Esophagus (tissue), 2 donors: ENCODE data around the gene MTFR1L. TPM values are rescaled to one million over a fixed set of nuclear protein-coding genes. Genes with fewer than 3 reads are reported as not detected.

ENCODE experiments used
- H3K27ac ChIP-seq, 2 donors: one replicate each; pipeline ENCODE4 v1.5.1; 2013; ENCODE audit warnings: low read depth in 2 of 2, mild to moderate bottlenecking in 2 of 2, inconsistent platforms in 1 of 2, low read length in 1 of 2, moderate library complexity in 1 of 2
- H3K27me3 ChIP-seq, 2 donors: one replicate each; pipeline ENCODE4 v1.6.1; 2013; ENCODE audit warnings: low read length in 2 of 2, control low read depth in 1 of 2, mild to moderate bottlenecking in 1 of 2; ENCODE audit not compliant: insufficient read depth in 2 of 2, control insufficient read depth in 1 of 2
- H3K36me3 ChIP-seq, 2 donors: one replicate each; pipeline ENCODE4 v1.6.1; 2013; ENCODE audit warnings: low read length in 1 of 2; ENCODE audit not compliant: control insufficient read depth in 2 of 2, insufficient read depth in 2 of 2
- H3K4me1 ChIP-seq, 2 donors: one replicate each; pipeline ENCODE4 v1.6.1; 2013; ENCODE audit warnings: low read length in 1 of 2; ENCODE audit not compliant: control insufficient read depth in 2 of 2, insufficient read depth in 2 of 2
- H3K4me3 ChIP-seq, 2 donors: one replicate each; pipeline ENCODE4 v1.5.1; 2013; ENCODE audit warnings: low read length in 2 of 2, mild to moderate bottlenecking in 2 of 2, low read depth in 1 of 2, moderate library complexity in 1 of 2
- H3K9me3 ChIP-seq, 2 donors: one replicate each; pipeline ENCODE4 v1.6.1; 2013; ENCODE audit warnings: mild to moderate bottlenecking in 2 of 2, low read depth in 1 of 2, low read length in 1 of 2, moderate library complexity in 1 of 2; ENCODE audit not compliant: control insufficient read depth in 2 of 2, insufficient read depth in 1 of 2
- WGBS, 2 donors: extraction: QIAGEN DNeasy Blood & Tissue Kit; methylation state at CpG; one replicate each; pipeline ENCODE4 v1.1.7; 2013; 5-methylcytosine and 5-hydroxymethylcytosine counted together
- polyA plus RNA-seq, 2 donors: library from polyadenylated mRNA; stranded (reverse); fragments of 200-250 nt; gene quantifications; one replicate each; pipeline ENCODE4 v1.2.3, GENCODE V29; 2013
- donor health status: healthy with polysubstance abuse.
- donor health status: Bipolar disorder and iron deficiency.

The MTFR1L gene
- polyA plus RNA-seq, 2 donors, result 28.4 to 32.0 TPM

DNA sequence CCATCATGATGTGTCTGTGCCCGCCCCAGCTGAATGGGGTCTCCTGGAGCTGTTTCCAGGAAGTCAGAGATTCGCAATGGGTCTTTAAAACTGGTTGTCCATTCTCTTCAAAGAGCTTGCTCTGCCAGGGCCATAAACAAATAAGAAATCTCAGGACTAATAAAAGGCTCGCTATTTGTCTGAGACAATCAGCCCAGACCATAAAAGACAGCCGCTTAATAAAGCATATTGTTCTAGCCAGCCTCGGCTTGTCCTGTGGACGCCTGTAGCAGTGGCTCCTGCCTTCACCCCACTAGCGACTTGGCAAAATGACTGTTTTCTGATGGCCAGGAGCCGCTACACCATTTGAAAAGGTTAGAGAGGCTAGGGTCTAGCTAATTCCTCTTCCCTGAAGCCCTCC, 40.4 kb upstream of the MTFR1L start:
- no peaks in the 10 kb centered on the region for H3K27me3 ChIP-seq
- no peaks in the 10 kb centered on the region for H3K36me3 ChIP-seq
- no peak overlapping the region for H3K27ac ChIP-seq
- WGBS, 2 donors, result 82 to 84% methylated on average over 8 of the region's 8 CpGs
- peaks cover 0 to 5% of the 10 kb centered on the region in 2 donors for H3K4me1 ChIP-seq
- no peak overlapping the region for H3K4me3 ChIP-seq
- no peaks in the 10 kb centered on the region for H3K9me3 ChIP-seq

DNA sequence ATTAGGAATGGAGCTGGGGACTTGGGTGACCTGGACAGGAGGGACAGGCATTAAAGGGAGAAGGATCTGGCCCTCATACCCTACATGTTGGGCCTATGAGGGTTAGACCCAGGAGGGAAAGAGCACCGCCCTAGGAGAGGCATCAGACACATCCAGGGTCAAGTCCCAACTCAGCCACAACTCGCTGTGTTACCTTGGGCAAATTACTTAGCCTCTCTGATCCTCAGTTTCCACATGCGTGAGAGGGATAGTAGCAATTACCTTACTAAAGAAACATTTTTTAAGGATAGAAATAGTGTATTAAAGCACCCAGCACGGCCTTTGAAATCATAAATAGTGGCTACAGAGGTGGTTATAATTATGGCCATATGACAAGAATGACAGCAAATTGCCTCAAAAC, 39.9 kb upstream of the MTFR1L start:
- 89 to 91% methylated on average over 4 of the region's 4 CpGs for WGBS, 2 donors

DNA sequence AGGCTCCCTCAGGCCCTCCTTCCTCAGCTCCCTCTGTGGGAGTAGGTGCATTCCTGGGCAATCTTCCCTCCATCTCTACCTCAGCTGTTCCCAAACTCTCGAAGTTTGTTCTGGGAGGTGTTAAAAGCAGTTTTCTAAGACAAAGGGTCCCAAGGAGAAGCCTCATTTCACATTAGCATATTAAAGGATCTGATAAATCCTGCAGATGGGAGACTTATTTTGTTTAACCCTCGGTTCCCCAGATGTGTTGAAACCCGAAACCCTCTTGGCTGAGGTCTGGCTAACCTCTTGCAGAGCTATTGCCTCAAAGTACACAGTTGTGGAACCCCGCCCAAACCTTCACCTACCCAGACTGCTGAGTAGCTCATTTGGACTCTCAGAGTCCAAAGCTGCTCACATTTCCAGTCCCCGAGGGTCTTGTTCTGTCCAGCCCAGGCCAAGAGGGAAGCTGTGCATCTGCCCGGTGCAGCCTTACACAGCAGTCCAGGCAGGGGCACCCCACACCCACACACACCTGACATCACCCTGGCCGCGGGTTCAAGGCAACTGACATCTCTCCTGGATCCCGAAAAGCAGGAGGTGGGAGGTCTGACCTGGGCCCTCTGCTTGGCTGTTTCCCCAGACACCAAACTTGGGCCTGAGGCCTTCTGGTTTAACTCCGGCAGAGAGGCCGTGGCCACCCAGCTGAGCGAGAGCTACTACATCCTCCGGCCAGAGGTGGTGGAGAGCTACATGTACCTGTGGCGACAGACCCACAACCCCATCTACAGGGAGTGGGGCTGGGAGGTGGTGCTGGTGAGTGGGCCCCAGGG, 39.2 kb upstream of the MTFR1L start:
- no peaks in the 10 kb centered on the region for H3K27me3 ChIP-seq
- no peaks in the 10 kb centered on the region for H3K9me3 ChIP-seq
- H3K36me3 ChIP-seq, result no peaks in the 10 kb centered on the region
- peaks cover 0 to 8% of the 10 kb centered on the region in 2 donors for H3K4me1 ChIP-seq
- H3K4me3 ChIP-seq, result no peak overlapping the region
- WGBS, 2 donors, result 77% methylated on average over 14 of the region's 14 CpGs
- no peak overlapping the region for H3K27ac ChIP-seq

More for the DNA sequence above, 39.9 kb upstream of the MTFR1L start:
- H3K27me3 ChIP-seq, result no peaks in the 10 kb centered on the region
- no peaks in the 10 kb centered on the region for H3K9me3 ChIP-seq
- no peak overlapping the region for H3K27ac ChIP-seq
- peaks cover 0 to 8% of the 10 kb centered on the region in 2 donors for H3K4me1 ChIP-seq
- no peaks in the 10 kb centered on the region for H3K36me3 ChIP-seq
- no peak overlapping the region for H3K4me3 ChIP-seq

- Histone ChIP-seq H3K27me3 (no peaks in the 10 kb centered on the region), H3K36me3 (no peaks in the 10 kb centered on the region), H3K4me3 (no peak overlapping the region), H3K27ac (no peak overlapping the region), H3K9me3 (no peaks in the 10 kb centered on the region), H3K4me1 (peaks cover 0 to 8% of the 10 kb centered on the region in 2 donors)
- WGBS, 2 donors, result 93 to 94% methylated on average over 3 of the region's 3 CpGs
These were observed 38.7 kb upstream of the MTFR1L start for GRCh38 chr1:25781130-25781433.

DNA sequence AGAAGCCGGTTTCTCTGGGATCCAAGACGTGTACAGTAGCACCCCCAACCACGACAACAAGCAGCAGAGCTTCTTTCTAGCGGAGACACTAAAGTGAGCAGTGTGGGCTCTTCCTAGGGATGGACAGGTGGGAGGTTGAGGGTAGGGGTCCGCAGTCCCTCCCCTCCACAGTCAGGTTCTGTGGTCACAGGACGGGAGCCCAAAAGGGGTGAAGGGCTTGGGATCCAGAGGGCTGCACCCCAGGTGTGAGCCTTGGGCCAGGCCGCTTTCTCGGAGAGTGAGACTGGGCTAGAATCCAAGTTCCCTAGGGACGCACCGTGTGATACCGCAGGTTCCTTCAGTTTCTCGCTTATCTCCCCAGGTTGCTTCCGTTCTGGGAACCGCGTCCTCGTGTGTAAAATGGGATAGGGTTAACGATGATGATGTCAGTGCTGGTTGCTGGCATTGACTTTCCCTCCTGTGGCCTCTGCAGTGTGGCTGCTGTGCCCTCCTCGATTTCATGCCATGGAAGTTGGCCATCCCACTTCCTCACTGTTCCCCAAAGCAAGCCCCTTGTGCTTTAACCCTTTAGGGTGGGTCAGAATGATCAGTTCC, 37.0 kb upstream of the MTFR1L start:
- no peaks in the 10 kb centered on the region for H3K27me3 ChIP-seq
- WGBS, 2 donors, result 71 to 83% methylated on average over 18 of the region's 18 CpGs
- H3K36me3 ChIP-seq, result no peaks in the 10 kb centered on the region

GRCh38 chr1:25784575-25785051, 35.1 kb upstream of the MTFR1L start:
- Histone ChIP-seq H3K36me3 (no peaks in the 10 kb centered on the region), H3K27ac (no peak overlapping the region), H3K4me1 (peaks cover 0 to 8% of the 10 kb centered on the region in 2 donors), H3K27me3 (no peaks in the 10 kb centered on the region), H3K9me3 (no peaks in the 10 kb centered on the region), H3K4me3 (no peak overlapping the region)
- 66 to 73% methylated on average over 9 of the region's 9 CpGs for WGBS, 2 donors

More for the DNA sequence above, 37.0 kb upstream of the MTFR1L start:
- no peak overlapping the region for H3K4me3 ChIP-seq
- peaks cover 0 to 8% of the 10 kb centered on the region in 2 donors for H3K4me1 ChIP-seq
- H3K27ac ChIP-seq, result no peak overlapping the region
- H3K9me3 ChIP-seq, result no peaks in the 10 kb centered on the region

DNA sequence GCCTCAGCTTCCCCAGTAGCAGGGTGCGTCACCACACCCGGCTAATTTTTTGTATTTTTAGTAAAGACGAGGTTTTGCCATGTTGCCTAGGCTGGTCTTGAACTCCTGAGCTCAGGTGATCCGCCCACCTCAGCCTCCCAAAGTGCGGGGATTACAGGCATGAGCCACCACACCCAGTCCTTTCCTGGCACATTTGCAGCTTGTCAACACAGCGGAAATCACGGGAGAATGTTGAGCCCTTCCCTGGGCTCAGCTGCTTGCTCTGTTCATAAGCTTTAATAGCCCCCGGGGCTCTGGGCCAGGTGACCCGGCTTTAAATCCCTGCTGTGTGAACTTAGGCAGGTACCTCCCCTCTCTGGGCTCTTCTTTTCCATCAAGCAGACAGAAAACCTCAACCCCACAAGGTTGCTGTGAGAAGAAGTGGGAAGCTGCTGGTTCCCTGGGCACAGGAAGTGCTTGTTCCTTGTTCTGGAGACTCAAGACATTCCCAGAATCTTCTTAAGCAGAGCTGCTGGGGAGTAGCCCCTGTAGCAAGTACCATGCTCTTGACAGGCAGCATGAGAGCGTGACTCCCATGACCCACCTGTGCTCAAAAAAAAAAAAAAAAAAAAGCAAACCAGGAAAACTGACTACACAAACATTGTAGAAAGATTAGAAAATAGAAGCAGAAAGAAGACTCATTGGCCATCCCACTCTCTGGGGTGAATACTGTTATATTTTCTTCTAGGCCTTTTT, 34.3 kb upstream of the MTFR1L start:
- no peak overlapping the region for H3K27ac ChIP-seq
- no peaks in the 10 kb centered on the region for H3K27me3 ChIP-seq

DNA sequence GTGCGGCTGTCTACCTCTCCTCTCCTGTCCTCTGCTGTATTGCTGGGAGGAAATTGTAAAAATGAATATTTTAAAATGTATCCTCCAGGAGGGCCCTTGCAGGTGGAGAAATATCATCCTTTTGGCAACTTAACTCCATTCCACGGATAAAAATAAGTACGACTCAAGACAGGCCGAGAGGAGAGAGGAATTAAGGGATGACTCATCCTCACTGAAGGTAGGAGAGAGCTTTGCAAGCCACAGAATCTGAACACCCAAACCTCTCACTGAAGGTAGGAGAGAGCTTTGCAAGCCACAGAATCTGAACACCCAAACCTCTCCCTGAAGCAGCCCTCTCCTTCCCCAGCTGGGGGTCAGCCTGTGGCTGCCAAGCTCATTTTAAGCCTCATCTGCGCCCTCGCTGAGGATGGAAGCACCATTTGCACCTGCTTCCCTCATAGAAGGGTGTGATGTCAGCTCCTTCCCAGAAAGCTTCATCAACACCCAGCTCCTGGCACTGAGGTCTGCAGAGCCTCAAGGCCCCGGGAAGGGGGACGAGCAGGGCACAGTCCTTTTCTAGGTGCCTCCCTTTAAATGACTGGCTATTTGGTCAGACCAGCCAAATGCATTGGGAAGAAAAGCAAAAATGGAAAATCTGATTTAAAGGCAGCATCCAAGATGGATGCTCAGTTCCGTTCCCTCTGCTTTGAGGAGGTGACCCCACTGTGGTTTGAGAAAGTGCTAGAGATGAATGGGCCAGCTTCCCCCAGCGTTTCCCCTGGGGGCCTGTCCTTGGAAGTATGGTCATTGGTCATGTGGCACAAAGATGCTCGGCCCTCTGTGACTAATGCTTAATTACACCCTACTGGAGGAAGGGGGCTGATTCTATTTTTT, 32.6 kb upstream of the MTFR1L start:
- Histone ChIP-seq H3K4me3 (no peak overlapping the region), H3K27me3 (no peaks in the 10 kb centered on the region), H3K9me3 (no peaks in the 10 kb centered on the region), H3K4me1 (peaks cover 0 to 3% of the 10 kb centered on the region in 2 donors), H3K27ac (no peak overlapping the region), H3K36me3 (no peaks in the 10 kb centered on the region)
- 57 to 70% methylated on average over 11 of the region's 11 CpGs for WGBS, 2 donors

More for the DNA sequence above, 34.3 kb upstream of the MTFR1L start:
- H3K4me3 ChIP-seq, result no peak overlapping the region
- WGBS, 2 donors, result 65 to 67% methylated on average over 10 of the region's 10 CpGs
- H3K9me3 ChIP-seq, result no peaks in the 10 kb centered on the region
- H3K4me1 ChIP-seq, result peaks cover 0 to 8% of the 10 kb centered on the region in 2 donors
- no peaks in the 10 kb centered on the region for H3K36me3 ChIP-seq

DNA sequence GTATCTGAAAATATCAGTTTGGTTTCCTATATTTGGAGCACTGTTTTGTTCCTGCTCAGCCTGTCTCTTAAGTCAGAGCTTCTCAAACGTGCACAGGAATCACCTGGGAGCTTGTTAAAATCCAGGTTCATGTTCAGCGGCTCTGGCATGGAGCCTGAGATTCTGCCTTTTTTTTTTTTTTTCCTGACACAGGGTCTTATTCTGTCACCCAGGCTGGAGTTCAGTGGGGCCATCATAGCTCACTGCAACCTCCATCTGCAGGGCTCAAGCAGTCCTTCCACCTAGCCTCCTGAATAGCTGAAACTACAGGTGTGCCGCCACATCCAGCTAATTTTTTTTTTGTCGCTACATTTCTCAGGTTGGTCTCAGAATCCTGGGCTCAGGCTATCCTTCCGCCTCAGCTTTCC, 32.0 kb upstream of the MTFR1L start:
- no peaks in the 10 kb centered on the region for H3K36me3 ChIP-seq
- no peaks in the 10 kb centered on the region for H3K9me3 ChIP-seq
- no peak overlapping the region for H3K27ac ChIP-seq
- peaks cover 0 to 3% of the 10 kb centered on the region in 2 donors for H3K4me1 ChIP-seq
- H3K27me3 ChIP-seq, result no peaks in the 10 kb centered on the region
- WGBS, 2 donors, result 86 to 88% methylated on average over 5 of the region's 5 CpGs
- no peak overlapping the region for H3K4me3 ChIP-seq
